ENCODE measurements around the gene COL23A1.

Gene COL23A1

DNA sequence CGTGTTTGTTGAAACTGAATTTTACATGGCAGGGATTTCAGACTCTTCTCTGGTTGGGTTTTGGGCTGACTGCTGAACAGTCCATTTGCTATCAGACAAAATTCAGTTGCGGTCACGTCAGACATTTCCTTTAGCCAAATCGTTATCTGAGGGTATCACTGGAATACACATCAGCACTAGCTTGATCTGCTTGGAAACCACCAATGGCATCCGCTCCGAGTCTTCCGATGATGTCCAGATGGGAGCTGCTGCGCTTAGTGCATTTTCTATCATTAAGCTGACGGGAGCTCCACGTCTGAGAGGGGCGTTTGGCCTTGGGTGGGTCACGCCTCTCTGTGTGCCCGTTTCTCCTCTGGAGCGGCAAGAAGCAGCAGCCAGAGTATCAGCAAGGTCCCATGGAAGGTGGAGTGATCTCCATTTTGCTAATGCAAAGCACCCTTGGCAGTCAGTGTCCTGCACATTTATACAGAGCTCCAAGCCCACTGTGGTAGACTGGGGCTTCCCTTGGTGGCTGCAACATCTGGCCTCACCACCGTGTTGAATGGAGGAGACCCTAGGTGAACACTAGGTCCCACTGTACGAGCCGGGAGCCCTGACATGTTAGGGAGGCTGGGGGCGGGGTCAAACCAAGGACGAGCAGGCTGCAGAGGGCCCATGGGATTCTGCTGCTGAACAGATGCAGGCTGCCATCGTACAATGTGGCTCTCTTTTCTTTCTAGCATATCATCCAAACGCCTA is 223.0 kb downstream of the COL23A1 start:
- DNase-seq (ENCODE audit: low read depth in 2 of 2, low spot score in 1 of 2), result no peak

DNA sequence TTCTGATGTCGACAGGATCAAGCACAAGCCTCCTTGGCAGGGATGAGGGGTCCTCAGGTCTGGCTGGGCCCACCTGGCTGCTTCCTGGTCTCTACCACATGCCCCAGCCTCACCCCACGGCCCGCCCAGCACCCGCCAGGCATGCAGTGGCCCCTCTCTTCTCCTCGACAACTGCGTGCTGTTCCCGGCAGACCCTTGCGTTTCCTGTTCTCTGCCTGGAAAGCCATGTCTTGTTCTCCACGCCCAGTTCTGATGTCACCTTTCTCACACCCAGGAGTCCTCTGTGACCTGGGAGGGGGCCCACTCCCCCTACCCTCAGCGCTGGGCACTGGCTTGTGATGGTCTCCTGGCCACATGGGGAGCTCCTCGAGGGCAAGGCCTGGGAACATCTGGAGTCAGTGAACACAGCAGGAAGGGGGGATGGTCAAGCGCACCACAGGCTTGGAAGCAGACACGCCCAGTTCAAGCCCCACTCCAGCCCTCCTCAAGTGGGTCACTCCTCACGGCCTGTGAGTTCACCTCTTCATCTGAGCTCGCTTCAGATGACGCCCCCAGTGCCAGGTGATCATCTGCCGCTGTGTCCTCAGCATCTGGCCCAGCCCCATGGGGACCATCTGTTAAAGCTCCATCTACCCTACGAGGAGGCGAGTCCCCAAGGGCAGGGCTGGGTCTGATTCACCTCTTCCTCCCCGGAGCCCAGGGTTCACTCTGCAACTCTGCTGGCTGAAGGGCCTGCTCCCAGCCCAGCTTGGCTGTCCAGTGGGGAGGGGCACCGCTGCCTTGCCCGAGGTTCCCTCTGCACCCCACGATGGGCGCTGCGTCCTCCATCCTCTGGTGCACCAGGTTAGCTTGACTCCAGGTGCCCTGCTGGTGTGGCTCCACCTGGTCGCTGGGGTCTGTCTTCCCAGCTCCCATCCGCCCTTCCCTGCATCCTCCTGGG is 224.4 kb downstream of the COL23A1 start:
- DNase-seq (ENCODE audit: low read depth in 2 of 2, low spot score in 1 of 2), result no peak

DNA sequence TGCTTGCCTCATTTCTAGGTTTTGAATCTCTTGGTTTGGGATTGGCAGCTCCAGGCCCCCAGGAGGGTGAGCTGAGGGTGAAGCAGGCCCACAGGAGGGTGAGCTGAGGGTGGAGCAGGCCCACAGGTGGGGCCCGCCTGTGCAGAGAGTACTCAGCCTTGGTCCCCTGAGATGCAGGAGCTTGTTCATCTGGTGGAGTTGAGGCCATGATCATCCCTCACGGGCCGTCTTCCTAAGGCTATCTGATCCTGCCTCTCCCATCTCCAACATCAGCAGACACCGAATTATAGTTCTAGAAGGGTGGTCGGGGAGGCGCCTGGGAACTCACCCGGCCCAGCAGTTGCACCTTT is 225.9 kb downstream of the COL23A1 start:
- DNase-seq (ENCODE audit: low read depth in 2 of 2, low spot score in 1 of 2), result no peak

DNA sequence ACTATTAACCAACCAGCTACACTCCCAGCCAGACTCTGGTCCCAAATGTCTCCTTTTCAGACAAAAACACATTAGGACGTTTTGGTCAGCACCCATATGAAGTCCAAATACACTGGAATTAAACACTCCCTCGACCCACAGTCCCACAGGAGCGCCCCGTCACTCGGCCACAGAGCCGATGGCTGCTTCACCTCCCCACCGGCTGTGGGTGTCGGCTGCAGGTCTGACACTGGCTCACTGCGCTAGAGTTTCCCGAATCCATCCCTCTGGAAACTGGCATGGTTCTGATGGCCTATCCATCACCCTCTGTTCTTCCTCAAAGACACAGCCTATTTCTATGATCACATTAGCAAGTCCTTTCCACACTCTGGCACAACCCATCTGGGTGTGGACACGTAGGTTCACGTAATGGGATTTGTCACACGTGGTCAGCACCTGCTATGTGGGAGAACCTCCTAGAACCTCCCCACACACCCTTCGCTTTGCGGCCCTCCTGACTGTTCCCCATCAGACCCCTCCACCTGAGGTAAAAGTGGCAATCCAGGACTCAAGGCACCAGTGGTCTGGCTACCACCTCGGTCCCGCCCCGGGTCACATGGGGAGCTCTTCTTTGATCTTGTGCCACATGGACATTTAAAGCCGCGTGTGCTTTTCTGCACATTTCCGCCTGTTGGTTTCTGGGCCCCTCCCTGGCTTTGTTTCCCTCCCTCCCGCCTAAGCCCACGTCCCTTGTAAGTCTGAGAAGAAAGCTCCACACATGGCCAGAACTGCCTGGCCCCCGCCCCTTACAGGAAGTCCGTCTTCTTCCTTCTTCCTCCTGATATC is 226.5 kb downstream of the COL23A1 start:
- no peak for DNase-seq (ENCODE audit: low read depth in 2 of 2, low spot score in 1 of 2)

DNA sequence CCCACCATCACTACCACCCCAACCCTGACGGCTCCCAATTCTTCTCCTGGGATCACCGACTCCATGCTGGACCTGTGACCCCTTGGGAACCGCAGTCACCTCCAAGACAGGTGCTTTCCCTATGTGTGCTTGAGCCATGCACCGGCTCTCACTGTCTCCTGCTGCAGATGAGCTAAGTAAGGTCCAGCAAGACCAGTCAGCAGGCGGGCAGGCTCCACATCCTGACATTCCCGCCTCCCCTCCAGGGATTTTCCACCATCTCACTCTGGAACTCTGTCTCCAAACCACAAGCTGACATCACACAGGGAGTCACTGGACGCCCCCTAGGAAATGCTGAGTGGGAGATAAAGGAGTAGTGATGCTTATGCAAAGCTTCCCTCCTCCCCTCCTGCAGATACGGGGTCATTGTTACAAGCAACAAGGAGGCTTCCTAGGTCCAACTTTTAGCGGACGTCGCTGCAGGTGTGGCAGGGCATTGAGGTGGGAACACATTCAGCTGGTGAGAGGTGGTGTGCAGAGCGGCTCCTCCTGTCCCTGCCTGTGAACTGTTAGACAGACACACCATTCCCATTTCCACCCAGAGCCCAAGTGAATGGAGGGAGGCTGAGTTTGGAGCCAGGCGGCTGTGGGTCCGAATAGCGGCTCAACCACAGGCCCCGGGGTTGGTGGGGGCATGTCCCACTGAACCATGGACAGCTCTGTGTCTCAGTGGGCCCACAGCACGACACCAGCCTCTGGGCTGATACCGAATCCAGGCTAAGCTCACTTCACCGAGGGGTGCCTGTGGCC is 228.3 kb downstream of the COL23A1 start:
- no peak for DNase-seq (ENCODE audit: low read depth in 2 of 2, low spot score in 1 of 2)

DNA sequence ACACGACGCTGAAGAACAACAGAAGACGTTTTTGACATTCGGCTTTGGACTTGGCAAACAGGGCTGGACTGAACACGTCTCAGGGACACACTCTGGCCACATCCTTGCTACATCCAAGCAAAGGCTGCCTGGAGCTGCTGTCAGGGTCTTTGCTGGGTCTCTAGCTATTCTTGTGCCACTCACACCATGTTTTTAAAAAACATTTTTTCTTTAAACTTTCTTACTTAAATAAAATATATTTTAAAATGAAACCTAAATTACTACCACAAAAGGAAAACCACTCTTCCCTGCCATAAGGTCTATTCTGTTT is 229.3 kb downstream of the COL23A1 start:
- DNase-seq (ENCODE audit: low read depth in 2 of 2, low spot score in 1 of 2), result no peak

DNA sequence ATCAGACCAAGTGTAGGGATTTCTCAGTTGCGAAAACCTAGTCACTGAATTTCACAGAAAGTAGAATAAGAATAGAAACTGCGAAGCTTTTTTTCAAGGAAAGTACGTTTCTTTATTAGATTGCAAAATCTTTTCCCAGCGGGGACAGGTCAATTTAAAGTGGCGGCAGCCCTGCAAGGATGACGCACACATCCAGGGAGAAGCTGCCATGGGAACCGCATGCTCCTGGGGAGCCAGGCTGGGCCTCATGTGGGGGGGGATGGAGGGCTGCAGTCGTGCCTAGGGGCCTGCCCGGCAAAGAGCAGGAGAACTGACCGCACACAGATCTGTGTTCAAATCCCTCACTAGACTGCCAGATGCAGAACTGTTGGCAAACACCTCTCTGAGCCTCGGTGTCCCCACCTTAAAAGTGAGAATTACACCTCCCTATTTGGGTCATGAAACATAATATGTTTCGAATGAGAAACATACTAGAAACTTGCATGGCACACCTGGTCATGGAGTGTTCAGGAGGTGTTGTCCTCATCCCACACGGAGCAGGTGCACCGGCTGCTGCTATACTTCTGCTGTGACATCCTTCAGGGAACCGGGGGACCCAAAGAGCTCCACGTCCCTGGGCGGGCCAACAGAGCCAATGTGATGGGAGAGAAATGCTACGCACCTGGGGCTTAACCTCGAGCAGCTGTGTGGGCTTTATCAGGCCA is 229.8 kb downstream of the COL23A1 start:
- no peak for DNase-seq (ENCODE audit: low read depth in 2 of 2, low spot score in 1 of 2)

DNA sequence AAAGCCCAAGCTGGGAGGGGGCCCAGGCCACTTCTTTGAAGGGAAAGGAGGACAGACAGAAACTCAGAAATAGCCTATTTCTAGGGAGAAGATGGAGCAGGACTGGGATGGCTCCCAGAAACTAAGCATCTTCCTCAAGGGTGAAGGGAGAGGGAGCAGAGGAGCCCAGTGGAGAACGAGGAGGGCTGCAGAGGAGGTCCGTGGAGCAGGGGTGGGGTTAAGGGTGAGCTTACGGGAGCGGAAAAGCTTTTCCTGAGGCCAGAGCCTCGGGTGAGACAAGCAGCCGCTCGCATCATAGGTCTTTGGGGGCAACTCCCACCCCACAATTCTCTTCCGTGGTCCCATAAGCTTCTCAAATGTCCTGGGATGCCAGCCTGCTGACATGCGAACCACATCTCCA is 230.5 kb downstream of the COL23A1 start:
- DNase-seq (ENCODE audit: low read depth in 2 of 2, low spot score in 1 of 2), result no peak

DNA sequence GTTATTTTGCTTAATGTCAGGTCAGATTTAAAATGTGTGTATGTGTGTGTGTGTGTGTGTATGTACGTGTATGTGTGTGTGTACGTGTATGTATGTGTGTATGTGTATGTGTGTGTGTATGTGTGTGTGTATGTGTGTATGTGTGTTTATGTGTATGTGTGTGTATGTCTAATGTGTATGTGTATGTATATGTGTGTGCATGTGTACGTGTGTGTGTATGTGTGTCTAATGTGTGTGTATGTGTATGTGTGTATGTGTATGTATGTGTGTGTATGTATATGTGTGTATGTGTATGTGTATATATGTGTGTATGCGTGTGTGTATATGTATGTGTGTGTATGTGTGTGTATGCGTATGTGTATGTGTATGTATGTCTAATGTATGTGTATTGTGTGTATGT is 232.5 kb downstream of the COL23A1 start:
- no peak for DNase-seq (ENCODE audit: low read depth in 2 of 2, low spot score in 1 of 2)

DNA sequence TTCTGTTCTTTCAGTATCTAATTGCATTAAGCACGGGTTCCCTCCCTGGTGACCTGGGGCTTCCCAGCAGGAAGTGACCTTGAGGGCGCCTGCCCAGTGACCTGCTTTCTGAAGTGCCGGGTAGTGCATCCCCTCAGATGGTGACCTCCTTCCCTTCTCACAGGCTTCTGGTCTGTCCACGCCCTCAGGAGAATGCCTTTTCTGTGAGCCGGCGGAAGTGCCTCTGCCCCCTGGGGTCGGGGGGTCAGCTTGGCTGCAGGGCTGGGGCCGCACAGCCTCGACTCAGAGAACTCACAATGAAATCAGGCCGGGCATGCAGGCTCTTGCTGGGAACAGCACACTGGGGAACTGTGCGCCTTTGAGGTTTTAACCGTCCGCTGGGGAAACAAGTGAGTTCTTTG is 233.1 kb downstream of the COL23A1 start:
- no peak for DNase-seq (ENCODE audit: low read depth in 2 of 2, low spot score in 1 of 2)

DNA sequence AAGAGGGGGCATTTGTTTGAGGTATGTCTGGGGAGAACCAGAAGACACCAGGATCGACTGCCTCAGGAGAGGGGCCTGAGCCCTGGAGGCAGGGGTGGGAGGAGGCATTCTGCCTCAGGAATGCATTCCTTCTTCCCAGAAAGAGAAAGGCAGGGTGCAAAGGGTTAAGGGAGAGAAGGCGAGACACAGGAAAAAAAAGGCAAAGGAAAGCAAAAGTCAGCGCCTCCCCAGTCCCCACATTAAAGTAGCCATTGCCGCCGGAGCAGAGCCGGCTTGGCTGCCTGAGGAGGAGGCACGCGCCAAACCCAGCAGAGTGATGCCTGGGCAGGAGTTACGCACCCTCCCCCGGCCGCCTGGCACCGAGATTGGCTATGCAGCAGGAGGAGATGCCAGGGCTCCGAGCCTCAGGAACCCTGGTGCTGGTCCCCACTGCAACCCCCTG is 233.7 kb downstream of the COL23A1 start:
- DNase-seq (ENCODE audit: low read depth in 2 of 2, low spot score in 1 of 2), result no peak

DNA sequence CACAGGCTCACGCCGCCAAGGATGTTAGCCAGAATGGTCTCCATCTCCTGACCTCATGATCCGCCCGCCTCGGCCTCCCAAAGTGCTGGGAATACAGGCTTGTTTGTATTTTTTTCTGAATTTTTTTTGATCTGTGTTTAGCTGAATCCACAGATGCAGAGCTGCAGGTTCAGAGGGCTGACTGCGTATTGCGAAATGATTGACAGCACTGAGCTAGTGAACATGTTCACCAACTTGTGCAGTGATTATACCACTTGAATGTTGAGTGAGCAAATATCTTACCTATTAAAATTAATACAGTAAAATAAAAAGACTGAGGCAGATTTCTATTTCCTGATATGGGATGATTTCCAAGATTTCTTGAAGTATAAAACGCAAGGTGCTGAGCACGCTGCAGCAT is 234.5 kb downstream of the COL23A1 start:
- DNase-seq (ENCODE audit: low read depth in 2 of 2, low spot score in 1 of 2), result no peak

DNA sequence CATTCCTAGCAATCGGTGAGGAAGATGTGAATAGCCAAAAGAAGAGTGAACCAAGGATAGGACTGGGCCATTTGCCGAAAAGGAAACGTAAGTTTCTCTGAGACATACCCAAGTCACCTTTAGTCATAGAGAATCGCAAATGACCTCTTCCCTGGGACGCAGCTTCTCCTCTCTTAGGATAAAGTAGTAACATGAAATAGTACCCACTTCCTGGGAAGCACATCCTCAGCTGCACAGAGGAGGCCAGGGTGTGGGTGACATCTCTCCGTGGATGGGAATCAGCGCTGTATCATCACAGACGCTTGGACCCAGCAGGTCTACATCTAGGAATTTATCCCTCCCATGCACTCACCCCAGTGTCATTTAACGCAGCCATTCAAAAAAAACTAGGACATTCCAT is 236.7 kb downstream of the COL23A1 start:
- DNase-seq (ENCODE audit: low read depth in 2 of 2, low spot score in 1 of 2), result no peak

DNA sequence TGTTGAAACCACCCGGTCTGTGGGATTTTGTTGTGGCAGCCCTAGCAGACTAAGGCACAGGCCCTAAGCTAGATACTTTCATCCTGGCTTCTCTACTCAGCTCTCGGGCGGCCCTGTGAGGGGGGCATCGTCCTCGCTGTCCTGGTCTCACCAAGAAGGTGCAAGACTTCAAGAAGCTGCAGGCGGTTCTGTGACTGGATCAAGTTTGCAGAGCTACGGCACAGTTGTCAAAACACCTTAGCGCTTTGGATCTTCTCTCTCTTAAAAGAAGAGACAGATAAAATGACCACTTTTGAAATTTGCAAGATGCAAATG is 238.2 kb downstream of the COL23A1 start:
- DNase-seq (ENCODE audit: low read depth in 2 of 2, low spot score in 1 of 2), result no peak

DNA sequence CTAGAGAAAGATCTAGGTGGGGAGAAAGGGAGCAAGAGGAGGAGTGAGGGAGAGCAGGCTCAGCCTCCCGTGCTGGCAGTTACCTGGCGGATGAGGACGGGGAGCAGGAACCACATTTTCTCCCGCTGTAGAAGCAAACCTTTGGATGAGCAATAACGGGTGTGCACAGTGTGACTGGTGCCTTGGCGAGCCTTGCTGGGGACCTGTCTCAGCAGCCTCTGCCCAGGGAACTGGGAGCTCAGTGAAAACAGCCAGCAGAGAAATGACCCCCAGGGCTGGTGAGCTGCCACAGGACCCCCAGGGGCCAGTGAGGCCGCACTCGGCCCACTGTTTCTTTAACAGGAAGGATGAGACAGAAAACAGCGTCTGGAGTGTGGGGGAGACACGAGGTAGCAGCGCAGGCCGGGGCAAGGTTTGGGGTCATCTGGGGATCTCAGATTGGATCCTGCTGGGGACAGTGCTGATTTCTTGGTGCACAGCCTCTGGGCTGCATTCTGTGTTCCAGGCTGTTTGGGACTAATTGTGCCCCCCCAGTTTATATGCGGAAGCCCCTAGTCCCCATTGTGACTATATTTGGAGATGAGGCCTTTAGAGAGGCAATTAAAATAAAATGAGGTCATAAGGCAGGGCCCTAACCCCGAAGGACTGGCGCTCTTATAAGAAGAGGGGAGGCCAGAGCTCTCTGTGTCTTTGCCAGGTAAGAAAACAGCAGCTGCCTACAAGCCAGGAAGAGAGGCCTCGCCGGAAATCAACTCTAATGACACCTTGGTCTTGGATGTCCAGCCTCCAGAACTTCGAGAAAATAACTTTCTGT is 238.8 kb downstream of the COL23A1 start:
- no peak for DNase-seq (ENCODE audit: low read depth in 2 of 2, low spot score in 1 of 2)

DNA sequence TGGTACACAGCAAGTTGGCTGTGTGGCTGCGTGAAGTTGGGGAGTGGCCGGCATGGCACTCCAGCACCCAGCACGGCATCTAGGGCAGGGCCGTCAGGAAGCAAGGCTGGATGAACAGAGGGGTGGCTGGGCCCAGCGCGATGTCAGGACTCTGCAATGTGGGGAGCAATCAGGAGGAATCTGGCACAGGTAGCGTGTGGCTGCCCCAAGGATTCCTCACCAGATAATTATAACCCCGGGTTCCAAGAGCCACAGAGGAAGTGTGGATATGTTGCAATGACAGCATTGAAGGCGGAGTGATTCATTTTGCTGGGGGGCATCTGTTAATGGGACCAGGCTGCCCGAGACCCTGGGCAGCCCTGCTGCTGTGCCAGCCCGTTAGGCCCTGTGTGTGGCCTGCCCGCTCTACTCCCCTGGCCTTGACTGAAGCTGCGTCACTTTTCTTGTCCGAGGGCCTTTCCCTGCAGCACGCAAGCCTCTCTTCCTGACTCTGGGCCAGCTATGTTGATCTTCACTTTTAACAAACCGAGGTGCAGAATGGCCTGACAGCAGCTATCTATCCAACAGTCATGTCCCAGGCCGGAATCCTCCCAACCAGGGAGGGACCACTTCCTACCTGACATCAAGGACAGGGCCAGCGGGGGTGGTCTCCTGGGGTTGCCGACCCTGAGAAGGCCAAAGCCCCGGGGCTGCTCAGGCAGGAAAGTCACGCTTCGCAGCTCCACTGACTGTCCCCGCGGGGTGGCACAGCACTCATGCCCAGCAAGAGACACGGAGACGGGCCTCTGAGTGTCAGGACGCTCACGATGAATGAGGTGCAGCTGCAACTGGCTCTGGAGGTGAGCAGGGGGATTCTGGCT is 239.6 kb downstream of the COL23A1 start:
- no peak for DNase-seq (ENCODE audit: low read depth in 2 of 2, low spot score in 1 of 2)

DNA sequence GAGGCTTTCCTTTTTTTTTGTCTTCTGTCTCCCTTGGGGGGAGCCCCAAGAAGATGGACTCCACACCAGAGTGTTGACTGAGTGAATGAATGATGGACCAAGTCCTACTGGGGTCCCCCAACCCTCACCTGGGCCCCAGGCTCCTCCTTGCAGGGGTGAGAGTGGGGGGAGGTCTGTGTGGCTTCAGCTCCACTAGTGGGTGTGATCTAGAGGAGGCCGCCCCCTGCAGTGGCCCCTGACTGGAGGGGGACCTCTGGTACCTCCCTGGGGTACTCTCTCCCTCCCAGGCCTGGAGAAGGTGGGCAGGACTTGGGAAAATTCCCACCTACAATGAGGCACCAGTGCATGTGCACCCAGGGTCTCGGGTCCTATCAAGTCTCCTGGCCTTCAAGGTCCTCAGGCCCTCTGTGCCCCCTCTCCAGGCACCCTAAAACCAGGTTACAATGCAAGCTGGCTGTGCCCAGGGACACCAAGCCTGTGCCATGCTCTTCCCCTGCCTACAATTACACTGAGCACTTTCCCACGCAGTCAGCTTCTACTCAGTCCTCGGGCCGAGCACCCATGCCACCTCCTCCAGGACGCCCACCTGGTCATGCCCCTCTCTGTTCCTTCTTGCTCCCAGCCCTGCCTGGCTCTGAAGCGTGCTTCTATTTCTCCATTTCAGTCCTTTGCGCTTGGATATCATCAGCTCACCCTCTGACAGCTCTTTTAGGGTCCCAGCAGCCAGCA is 240.4 kb downstream of the COL23A1 start:
- DNase-seq (ENCODE audit: low read depth in 2 of 2, low spot score in 1 of 2), result no peak

DNA sequence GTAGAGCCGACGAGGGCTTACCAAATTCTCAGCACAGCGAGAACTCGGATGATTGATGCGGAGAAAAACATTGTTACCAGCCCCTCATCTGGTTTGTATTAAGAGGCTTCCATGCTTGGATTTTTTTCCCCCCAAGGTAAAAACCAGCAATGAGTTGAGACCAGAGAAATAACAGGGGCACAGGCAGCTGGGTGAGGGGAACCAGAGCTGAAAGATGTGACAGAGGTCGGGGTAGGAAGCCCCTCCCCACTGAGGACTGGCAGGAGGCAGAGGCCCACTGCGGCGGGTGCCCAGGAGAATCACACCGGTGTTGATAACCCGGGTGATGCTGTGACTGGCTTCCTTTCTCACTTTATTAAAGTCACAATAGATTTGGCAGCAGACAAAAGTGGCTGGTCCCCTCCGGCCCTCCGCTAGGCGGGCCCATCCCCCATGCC is 241.1 kb downstream of the COL23A1 start:
- DNase-seq (ENCODE audit: low read depth in 2 of 2, low spot score in 1 of 2), result no peak
